Nephron progenitor cell (in vitro differentiated cells): Measurements from ENCODE around the gene NCOA5.

Experiments
- DNase-seq: peaks from one replicate; pipeline ENCODE4 v3.0.0; 2021
- H3K27ac Mint-ChIP-seq: 2 replicates; pipeline ENCODE4 v1.8.0; 2021; ENCODE audit warnings: mild to moderate bottlenecking, moderate library complexity, mixed read lengths
- H3K27me3 Mint-ChIP-seq: 2 replicates; pipeline ENCODE4 v1.8.0; 2021; ENCODE audit warnings: mild to moderate bottlenecking, low read depth, mixed read lengths; ENCODE audit not compliant: poor library complexity
- H3K36me3 Mint-ChIP-seq: 2 replicates; pipeline ENCODE4 v1.8.0; 2021; ENCODE audit warnings: low read depth, mixed read lengths
- H3K4me1 Mint-ChIP-seq: 2 replicates; pipeline ENCODE4 v1.8.0; 2021; ENCODE audit warnings: mixed read lengths
- H3K4me3 Mint-ChIP-seq: 2 replicates; pipeline ENCODE4 v1.8.0; 2021; ENCODE audit warnings: mild to moderate bottlenecking, moderate library complexity, mixed read lengths
- H3K9me3 Mint-ChIP-seq: 2 replicates; pipeline ENCODE4 v1.8.0; 2021; ENCODE audit warnings: mild to moderate bottlenecking, moderate library complexity, mixed read lengths
- TF ChIP-seq, protein P1 (sequence below): fragments of 200-600 bp; sonication (generic); IDR thresholded peaks from 2 replicates; pipeline ENCODE4 v1.5.0; 2021; ENCODE audit warnings: antibody characterized with exemption

NCOA5 gene

GRCh38 chr20:46065006-46065405 is 24.8 kb downstream of the NCOA5 start:
- Mint-ChIP-seq H3K27ac (no peak overlapping the region), H3K4me3 (no peak overlapping the region), H3K4me1 (peaks cover 10% of the 10 kb centered on the region), H3K36me3 (peaks cover 73% of the 10 kb centered on the region), H3K27me3 (peaks cover 25% of the 10 kb centered on the region), H3K9me3 (no peaks in the 10 kb centered on the region)
- TF ChIP-seq, protein P1, sequence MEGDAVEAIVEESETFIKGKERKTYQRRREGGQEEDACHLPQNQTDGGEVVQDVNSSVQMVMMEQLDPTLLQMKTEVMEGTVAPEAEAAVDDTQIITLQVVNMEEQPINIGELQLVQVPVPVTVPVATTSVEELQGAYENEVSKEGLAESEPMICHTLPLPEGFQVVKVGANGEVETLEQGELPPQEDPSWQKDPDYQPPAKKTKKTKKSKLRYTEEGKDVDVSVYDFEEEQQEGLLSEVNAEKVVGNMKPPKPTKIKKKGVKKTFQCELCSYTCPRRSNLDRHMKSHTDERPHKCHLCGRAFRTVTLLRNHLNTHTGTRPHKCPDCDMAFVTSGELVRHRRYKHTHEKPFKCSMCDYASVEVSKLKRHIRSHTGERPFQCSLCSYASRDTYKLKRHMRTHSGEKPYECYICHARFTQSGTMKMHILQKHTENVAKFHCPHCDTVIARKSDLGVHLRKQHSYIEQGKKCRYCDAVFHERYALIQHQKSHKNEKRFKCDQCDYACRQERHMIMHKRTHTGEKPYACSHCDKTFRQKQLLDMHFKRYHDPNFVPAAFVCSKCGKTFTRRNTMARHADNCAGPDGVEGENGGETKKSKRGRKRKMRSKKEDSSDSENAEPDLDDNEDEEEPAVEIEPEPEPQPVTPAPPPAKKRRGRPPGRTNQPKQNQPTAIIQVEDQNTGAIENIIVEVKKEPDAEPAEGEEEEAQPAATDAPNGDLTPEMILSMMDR: no peak
- no peak for DNase-seq

GRCh38 chr20:46063652-46064054 is 26.1 kb downstream of the NCOA5 start:
- H3K27ac Mint-ChIP-seq: no peak overlapping the region
- H3K36me3 Mint-ChIP-seq: peaks cover 78% of the 10 kb centered on the region
- peaks cover 39% of the 10 kb centered on the region for H3K27me3 Mint-ChIP-seq
- TF ChIP-seq, protein P1: no peak
- no peak overlapping the region for H3K4me3 Mint-ChIP-seq
- no peak for DNase-seq
- H3K9me3 Mint-ChIP-seq: no peaks in the 10 kb centered on the region
- H3K4me1 Mint-ChIP-seq: peaks cover 14% of the 10 kb centered on the region

GRCh38 chr20:46063151-46063550 is 26.6 kb downstream of the NCOA5 start:
- peaks cover 74% of the 10 kb centered on the region for H3K36me3 Mint-ChIP-seq

DNA sequence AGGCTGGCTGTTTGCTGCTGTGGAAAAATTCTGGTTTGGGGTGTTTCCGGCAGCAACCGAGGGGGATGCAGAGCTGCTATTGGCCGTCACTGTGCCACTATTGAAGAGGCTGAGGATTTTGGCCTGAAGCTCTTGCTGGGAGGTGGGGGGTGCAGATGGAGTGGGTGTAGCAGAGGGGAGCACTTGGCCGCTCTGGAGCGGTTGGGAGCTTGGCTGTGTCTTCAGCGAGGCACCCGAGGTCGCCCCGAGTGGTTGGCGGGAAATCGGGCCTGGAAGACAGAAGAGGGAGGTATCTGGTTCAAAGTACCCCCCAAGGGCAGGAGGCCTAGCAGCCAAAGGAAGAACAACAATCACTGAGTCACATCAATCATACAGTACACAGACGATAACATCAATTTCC is 27.1 kb downstream of the NCOA5 start:
- Mint-ChIP-seq H3K4me3 (no peak overlapping the region), H3K27ac (no peak overlapping the region), H3K27me3 (peaks cover 49% of the 10 kb centered on the region), H3K4me1 (peaks cover 14% of the 10 kb centered on the region), H3K9me3 (no peaks in the 10 kb centered on the region), H3K36me3 (peaks cover 71% of the 10 kb centered on the region)
- TF ChIP-seq, protein P1: no peak
- no peak for DNase-seq

More at GRCh38 chr20:46063151-46063550, 26.6 kb downstream of the NCOA5 start:
- DNase-seq: no peak
- no peaks in the 10 kb centered on the region for H3K9me3 Mint-ChIP-seq
- TF ChIP-seq, protein P1: no peak
- peaks cover 14% of the 10 kb centered on the region for H3K4me1 Mint-ChIP-seq
- H3K27me3 Mint-ChIP-seq: peaks cover 44% of the 10 kb centered on the region
- no peak overlapping the region for H3K4me3 Mint-ChIP-seq
- no peak overlapping the region for H3K27ac Mint-ChIP-seq

- TF ChIP-seq, protein P1: no peak
- H3K4me3 Mint-ChIP-seq: no peak overlapping the region
- H3K27me3 Mint-ChIP-seq: peaks cover 54% of the 10 kb centered on the region
- no peaks in the 10 kb centered on the region for H3K9me3 Mint-ChIP-seq
- peaks cover 71% of the 10 kb centered on the region for H3K36me3 Mint-ChIP-seq
- H3K4me1 Mint-ChIP-seq: peaks cover 14% of the 10 kb centered on the region
- no peak overlapping the region for H3K27ac Mint-ChIP-seq
- DNase-seq: no peak
Observed at GRCh38 chr20:46062151-46062550, 27.6 kb downstream of the NCOA5 start.

DNA sequence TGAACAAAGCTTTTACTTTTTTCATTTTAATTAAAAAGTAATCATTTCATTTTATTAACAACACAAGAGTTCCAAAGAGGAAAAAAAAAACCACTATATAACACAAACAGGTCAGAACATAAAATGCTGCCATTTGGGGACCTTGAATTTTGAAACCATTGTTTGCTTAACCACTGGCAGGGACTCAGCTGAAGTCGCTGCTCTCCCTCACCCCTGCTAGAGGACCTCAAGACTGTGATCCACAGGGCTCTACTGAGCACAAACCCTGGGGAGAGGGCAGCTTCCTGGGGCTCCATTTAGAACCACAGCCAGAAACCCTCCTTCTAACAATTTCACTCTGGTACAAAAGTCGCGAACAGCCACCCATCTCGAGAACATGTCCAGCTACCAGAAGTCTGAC is 28.8 kb downstream of the NCOA5 start:
- H3K27me3 Mint-ChIP-seq: peaks cover 65% of the 10 kb centered on the region
- peaks cover 67% of the 10 kb centered on the region for H3K36me3 Mint-ChIP-seq

More for the DNA sequence above, 28.8 kb downstream of the NCOA5 start:
- Mint-ChIP-seq H3K9me3 (no peaks in the 10 kb centered on the region), H3K27ac (no peak overlapping the region), H3K4me3 (no peak overlapping the region), H3K4me1 (peaks cover 14% of the 10 kb centered on the region)
- TF ChIP-seq, protein P1: no peak
- no peak for DNase-seq
